AG09309 (cell line): ENCODE results near the gene LMO2.

Source experiments
- DNase-seq: peaks from one replicate; pipeline ENCODE4 v3.0.0-alpha.2; 2010; ENCODE audit warnings: low read depth
- H3K4me3 ChIP-seq: 2 replicates; pipeline ENCODE4 v1.5.1; 2011; ENCODE audit warnings: mild to moderate bottlenecking, low read depth, low read length, moderate library complexity; ENCODE audit not compliant: control insufficient read depth
- TF ChIP-seq, protein P1 (sequence below): IDR thresholded peaks from 2 replicates; pipeline ENCODE4 v1.5.1; 2011; ENCODE audit warnings: mild to moderate bottlenecking, low read depth, low read length, inconsistent platforms; ENCODE audit not compliant: insufficient read depth, control insufficient read depth; ENCODE audit errors: missing control alignments

The LMO2 gene

DNA sequence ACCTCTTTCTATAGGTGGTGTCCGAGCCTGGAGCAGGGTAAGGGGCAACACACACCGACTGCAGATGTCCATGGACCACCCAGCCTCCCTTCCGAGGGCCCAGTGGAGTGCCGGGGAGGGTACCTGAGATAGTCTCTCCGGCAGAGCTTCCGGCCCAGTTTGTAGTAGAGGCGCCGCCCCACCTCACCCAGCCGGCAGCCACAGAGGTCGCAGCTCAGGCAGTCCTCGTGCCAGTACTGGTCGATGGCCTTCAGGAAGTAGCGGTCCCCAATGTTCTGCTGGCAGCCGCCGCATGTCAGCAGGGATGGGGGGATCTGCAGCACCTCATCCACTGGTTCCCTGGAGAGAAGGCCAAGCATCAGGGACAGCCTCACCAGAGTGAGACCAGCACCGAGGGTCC is 27.4 kb downstream of the LMO2 start:
- TF ChIP-seq, protein P1, sequence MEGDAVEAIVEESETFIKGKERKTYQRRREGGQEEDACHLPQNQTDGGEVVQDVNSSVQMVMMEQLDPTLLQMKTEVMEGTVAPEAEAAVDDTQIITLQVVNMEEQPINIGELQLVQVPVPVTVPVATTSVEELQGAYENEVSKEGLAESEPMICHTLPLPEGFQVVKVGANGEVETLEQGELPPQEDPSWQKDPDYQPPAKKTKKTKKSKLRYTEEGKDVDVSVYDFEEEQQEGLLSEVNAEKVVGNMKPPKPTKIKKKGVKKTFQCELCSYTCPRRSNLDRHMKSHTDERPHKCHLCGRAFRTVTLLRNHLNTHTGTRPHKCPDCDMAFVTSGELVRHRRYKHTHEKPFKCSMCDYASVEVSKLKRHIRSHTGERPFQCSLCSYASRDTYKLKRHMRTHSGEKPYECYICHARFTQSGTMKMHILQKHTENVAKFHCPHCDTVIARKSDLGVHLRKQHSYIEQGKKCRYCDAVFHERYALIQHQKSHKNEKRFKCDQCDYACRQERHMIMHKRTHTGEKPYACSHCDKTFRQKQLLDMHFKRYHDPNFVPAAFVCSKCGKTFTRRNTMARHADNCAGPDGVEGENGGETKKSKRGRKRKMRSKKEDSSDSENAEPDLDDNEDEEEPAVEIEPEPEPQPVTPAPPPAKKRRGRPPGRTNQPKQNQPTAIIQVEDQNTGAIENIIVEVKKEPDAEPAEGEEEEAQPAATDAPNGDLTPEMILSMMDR, result no peak
- DNase-seq, result no peak
- no peak overlapping the region for H3K4me3 ChIP-seq

- H3K4me3 ChIP-seq, result no peak overlapping the region
These were observed 28.3 kb downstream of the LMO2 start for GRCh38 chr11:33863418-33864172.

DNA sequence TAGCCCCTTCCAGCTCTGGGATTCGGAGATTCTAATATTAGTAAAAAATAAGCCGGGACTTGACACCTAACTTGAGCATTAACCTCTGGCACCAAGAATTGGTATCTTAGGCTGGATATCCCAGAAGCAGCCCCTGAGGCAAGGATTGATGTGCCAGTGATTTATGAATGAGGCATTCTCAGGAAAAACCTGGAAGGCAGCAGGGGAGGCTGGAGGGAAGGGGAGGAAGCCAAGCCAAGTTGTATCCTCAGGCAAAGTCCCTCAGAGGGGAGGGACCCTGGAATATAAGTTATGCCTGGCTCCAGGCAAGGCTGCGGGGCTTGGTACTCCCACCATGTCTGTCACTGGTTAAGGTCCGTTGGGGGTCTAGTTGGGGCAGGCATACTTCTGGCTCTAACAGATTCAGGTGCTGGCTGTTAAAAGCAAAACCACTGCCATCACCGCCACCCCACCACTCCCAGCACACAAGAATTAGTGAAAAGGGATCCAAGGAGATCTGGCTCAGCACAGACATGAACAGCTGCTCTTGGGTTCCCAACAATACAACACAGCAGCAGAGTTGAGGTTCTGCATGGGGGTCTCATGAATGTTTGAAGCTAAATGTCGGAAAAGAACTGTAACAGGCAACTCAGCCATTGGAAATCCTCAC is 29.8 kb downstream of the LMO2 start:
- DNase-seq, result no peak
- TF ChIP-seq, protein P1, result no peak
- H3K4me3 ChIP-seq, result no peak overlapping the region

More at GRCh38 chr11:33863418-33864172, 28.3 kb downstream of the LMO2 start:
- TF ChIP-seq, protein P1, result no peak
- DNase-seq, result no peak

- TF ChIP-seq, protein P1, result no peak
- H3K4me3 ChIP-seq, result no peak overlapping the region
- DNase-seq, result no peak
These were observed 30.5 kb downstream of the LMO2 start for GRCh38 chr11:33861386-33861785.

- DNase-seq, result no peak
- H3K4me3 ChIP-seq, result no peak overlapping the region
- TF ChIP-seq, protein P1, result no peak
These were observed 30.9 kb downstream of the LMO2 start for GRCh38 chr11:33860926-33861325.

- TF ChIP-seq, protein P1, result no peak
- DNase-seq, result no peak
- H3K4me3 ChIP-seq, result no peak overlapping the region
These were observed 32.6 kb downstream of the LMO2 start for GRCh38 chr11:33859306-33859705.
